ENCODE measurements around the gene LRSAM1.
A peak's percentile ranks its signal among the peaks of the same experiment; 100 is the strongest.

LRSAM1 gene

GRCh38 chr9:127426756-127427155, 24.6 kb upstream of the LRSAM1 start:
- no peak for DNase-seq (ENCODE audit: low spot score)

DNA sequence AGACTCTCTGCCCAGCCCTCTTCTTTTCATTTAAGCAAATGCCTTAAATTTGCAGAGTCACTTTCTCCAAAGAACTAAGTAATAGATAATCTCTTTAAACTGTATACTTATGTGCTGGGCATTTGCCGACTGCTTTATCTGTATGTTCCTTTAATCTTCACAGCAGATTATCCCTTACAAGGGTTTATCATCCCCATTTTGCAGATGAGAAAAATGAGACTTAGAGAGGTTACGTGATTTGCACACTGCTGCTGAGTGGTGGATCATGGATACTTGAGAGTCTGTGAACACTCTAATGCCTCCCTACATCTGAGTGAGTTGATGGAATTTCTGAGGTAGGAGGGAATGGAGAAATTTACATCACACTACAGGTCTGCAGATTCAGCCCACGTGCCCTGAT, 23.0 kb upstream of the LRSAM1 start:
- DNase-seq (ENCODE audit: low spot score): no peak

- DNase-seq (ENCODE audit: low spot score): no peak
Observed at GRCh38 chr9:127430415-127430814, 20.9 kb upstream of the LRSAM1 start.

DNA sequence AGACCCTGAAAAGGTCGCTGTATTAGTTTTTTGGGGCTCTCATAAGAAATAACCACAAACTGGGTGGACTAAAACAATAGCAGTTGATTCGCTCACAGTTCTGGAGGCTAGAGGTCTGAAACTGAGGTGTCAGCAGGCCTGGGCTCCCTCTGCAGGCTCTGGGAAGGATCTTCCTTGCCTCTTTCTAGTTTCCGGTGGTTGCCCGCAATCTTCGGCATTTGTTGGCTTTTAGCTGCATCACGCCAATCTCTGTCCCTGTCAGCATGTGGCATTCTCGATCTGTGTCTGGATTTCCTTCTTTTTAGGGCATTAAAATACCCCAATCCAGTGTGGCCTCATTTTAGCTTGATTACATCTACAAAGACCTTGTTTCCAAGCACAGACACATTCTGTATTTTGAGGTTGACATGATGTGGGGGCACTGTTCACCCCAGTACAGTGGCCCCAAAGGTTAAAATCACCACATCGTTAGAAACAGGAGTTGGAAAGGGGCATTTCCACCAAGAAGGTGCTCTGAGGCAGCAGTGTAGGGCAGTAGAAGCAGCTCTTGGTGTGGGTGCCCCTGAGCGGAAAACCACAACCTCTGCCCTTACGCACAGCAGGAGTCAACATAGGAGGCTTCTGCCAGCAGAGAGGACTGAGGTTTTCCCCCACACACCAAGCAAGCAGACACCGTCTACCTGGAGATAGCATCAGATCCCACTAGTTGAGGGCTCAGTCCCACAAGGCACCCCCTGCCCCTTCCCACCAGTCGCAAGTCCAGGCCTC, 13.6 kb upstream of the LRSAM1 start:
- no peak for DNase-seq (ENCODE audit: low spot score)

- DNase-seq (ENCODE audit: low spot score): no peak
Observed at GRCh38 chr9:127438394-127438793, 12.9 kb upstream of the LRSAM1 start.

DNA sequence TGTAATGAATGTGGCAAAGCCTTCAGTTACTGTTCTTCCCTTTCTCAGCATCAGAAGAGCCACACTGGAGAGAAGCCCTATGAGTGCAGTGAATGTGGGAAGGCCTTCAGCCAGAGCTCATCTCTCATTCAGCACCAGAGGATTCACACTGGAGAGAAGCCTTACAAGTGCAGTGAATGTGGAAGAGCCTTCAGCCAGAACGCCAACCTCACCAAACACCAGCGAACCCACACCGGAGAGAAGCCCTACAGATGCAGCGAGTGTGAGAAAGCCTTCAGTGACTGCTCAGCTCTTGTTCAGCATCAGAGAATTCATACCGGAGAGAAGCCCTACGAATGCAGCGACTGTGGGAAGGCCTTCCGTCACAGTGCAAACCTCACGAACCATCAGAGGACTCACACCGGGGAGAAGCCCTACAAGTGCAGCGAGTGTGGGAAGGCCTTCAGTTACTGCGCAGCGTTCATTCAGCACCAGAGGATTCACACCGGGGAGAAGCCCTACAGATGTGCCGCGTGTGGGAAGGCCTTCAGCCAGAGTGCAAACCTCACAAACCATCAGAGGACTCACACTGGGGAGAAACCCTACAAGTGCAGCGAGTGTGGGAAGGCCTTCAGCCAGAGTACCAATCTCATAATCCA, 6.9 kb upstream of the LRSAM1 start:
- DNase-seq (ENCODE audit: low spot score): no peak

DNA sequence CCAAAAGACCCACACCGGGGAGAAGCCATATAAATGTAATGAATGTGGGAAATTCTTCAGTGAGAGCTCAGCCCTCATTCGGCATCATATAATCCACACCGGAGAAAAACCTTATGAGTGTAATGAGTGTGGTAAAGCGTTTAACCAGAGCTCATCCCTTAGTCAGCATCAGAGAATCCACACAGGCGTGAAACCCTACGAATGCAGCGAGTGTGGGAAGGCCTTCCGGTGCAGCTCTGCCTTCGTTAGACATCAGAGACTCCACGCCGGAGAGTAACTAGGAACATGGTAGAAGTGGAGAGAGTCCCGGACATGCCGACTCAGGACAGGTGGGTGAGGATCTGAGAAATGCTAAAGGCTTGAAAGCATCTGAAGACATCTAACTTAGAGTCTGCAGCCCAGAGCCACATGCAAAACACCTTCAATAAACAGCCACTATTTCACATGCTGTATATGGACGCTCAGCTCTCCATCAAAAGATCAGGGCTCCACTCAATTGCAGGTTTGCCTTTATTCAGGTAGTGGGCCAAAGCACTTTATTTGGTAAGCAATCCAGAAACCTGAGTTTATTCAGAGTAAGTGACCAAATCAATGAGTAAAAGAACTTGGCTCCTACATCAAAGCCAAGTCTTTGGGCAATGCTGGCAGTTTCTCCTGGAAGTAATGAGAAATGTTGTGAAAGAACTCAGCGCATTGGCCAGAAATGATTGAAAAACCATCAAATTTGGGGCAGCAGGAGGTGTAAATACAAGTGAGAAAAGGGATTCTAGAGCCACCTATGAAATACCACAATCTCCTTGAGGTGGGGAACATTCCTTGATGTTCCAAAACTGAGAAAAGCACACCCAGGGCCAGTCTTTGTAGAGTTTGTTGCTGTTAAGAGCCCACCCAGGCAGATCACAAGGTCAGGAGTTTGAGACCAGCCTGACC, 6.1 kb upstream of the LRSAM1 start:
- DNase-seq (ENCODE audit: low spot score): no peak

- DNase-seq (ENCODE audit: low spot score): no peak
Observed at GRCh38 chr9:127445851-127446712, 5.2 kb upstream of the LRSAM1 start.

DNA sequence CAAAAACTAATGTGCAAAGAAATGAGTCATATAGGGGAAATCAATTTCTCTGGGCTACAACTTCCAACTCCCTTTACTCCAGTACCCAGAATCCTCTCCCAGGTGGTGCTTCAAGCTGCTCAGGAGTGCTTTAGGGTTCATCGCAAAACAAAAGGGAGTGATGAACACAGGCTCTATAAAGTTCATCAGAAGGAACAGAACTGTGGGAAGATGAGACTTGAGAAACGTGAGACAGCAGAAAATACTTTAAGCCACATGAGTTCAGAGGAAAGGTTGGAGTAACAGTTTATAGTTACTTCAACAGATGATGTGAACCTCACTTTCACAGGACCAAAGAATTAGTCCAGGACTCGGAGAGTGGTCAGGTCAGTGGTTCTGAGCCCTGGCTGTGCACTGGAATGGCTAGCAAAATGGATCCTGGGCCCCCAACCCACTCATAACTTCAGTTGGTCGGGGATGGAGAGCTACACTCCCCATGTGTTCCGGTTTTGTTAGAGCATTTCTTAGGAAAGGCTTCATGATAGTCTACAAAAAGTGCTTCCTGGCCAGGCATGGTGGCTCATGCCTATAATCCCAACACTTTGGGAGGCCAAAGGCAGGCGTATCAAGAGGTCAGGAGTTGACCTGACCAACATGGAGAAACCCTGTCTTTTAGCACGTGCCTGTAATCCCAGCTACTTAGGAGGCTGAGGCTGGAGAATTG, 4.4 kb upstream of the LRSAM1 start:
- DNase-seq (ENCODE audit: low spot score): no peak

- no peak for DNase-seq (ENCODE audit: low spot score)
Observed at GRCh38 chr9:127447416-127448111, 3.7 kb upstream of the LRSAM1 start.

DNA sequence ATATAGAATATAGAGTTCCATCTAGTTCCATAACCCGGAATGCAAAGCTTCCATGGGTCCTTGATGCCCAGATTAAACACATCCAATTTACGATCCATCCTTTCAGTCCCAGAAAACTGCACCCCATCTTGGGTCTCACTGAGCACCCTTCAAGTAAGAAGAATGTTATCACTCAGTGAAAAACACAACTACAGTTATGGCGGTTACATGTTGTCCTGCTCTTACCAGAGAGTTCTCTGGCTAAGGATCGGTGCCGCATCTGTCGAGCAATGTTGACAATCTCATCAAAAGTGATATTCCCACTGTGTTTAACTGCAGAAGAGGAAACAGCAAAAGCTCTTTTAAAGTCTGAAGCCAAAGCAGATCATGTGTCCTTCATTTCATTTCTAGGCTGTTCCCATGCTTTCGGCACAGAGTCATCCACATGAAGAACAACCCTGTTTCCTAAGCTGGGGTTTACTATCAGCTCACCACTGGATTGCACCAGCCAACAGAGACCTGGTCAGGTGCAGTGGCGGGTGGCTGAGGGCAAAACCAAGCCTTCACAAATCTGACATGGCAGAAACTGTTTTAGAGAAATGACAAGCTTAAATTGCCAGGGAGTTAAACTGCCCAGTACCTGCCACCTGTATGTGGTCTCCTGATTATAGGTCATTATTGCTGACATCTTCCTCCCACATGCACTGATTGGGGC, 3.1 kb upstream of the LRSAM1 start:
- DNase-seq (ENCODE audit: low spot score): no peak

DNA sequence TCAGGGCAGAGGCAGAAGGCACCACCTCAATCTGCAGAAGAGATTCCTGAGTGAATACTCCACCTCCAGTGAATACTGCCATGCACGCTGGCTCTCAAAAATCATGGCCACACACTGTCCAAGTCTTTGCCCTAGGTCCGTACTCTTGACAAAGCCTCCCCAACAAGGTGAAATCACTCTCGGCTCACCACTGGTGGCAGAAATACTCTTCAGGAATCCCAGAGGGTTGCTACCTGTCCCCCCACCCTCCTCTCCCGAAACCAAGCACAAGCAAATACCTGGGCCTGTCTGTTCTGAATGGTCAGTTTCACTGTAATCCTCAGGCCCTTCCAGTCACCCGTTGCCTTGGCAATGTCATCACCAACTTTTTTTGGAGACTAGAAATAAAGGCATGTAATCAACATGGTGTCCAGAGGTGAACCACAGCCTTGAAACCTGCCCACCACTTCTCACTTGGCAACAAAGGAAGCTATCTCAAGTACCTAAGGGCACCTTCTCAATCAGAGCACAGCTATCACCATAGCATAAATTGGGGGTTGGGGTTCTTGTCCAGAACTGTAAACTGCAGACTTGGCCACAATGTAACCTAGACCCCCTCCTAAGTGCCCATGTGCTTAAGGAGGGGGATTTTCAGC, 1.9 kb upstream of the LRSAM1 start:
- DNase-seq (ENCODE audit: low spot score): no peak

DNA sequence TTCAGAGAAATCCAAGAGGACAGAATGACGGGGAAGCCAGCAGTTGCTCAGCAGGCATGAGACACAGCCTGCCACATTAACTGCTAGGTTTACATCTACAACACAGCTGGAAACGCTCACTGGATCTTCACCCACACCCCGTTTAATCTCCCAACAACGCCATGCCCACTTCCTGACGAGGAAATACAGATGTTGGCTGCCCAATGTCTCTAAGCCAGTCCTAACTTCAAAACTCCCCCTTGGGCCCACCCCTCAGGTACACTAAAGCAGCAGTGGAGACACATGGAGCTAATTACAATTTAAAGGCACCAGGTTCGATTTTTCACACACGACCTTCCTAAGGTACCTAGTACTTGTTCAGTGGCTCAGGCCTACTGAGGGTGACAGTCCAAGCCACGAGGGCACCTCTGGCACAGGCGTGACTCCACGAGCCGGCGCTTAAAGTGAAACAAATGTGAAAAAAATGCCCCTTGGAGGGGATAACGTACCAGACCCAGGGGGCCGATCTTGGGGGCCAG, 1.0 kb upstream of the LRSAM1 start:
- DNase-seq (ENCODE audit: low spot score): no peak

DNA sequence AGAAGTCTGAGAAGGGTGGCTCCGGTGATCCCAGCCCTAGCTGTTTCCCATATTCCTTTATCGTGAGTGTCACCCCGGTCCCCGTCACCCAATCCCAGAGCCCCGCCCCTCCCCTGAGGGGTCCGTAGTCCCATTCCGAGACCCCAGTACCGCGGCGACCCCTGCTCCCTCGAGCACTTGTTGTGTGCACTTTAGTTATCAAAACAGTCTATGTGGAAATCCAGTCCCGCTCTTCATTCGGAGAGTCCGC, 223 bp downstream of the LRSAM1 start:
- peak; percentile 35 for DNase-seq (ENCODE audit: low spot score)

GRCh38 chr9:127451858-127452656, 747 bp downstream of the LRSAM1 start:
- no peak for DNase-seq (ENCODE audit: low spot score)

DNA sequence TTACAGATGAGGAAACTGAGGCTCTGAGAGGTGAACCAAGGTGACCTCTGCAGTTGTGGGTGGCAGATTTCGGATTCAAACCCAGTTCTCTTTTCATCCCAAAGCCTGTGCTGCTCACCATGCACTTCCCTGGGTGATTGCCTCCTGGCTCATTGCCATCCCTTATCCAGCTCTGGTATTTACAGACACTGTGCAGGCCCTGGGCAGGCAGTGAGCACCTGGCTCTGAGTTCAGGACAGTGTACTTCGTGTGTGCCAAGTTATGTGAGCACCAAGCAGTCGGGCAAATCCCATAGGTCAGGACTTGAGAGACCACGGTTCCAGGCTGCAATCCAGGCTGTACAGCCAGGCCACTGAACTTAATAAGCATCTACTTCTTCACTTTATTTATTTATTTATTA, 1.4 kb downstream of the LRSAM1 start:
- DNase-seq (ENCODE audit: low spot score): no peak

DNA sequence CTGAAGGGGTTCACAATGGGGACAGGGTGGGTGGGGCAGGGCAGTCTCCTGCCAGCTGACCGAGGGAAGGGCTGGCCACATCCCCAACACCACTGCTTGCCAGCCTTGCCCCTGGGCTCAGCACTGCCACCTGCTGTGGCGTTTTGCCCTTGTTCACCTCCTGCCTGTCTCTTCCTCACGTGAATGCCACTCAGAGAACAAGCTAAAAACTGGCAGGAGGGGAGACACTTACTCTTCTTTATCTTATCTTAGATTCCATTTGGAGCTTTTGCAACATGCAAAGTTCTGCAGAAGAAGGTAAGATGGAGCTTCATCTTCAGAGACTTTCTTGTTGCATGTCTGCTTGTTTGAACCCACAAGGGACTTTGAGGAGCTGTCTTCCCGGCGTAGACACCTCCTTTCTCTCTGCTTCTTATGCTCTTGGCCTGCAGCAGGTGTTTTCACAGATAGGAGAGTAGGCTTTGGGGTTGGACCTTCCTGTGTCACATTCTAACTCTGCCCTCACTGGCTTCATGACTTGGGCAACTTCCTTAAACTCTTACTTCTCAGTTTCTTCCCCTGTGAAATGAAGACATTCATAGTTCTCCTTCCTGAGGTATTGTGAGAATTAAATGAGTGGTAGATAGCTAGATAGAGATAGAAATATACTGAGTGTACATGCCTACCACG, 4.1 kb downstream of the LRSAM1 start:
- DNase-seq (ENCODE audit: low spot score): no peak
